T-helper 2 cell (primary cell): Measurements from ENCODE around the gene AEBP1.

ENCODE experiments used
- DNase-seq, 5 experiments: peaks; one replicate each; pipeline versions ENCODE4 v3.0.0 to v3.0.0-alpha.2; 2012 to 2022

The AEBP1 gene

GRCh38 chr7:44086627-44087026, 17.5 kb upstream of the AEBP1 start:
- no peak for DNase-seq

GRCh38 chr7:44087911-44088838, 16.0 kb upstream of the AEBP1 start:
- no peak for DNase-seq

GRCh38 chr7:44093102-44093641, 11.0 kb upstream of the AEBP1 start:
- DNase-seq: no peak

GRCh38 chr7:44094365-44094764, 9.8 kb upstream of the AEBP1 start:
- no peak for DNase-seq

DNA sequence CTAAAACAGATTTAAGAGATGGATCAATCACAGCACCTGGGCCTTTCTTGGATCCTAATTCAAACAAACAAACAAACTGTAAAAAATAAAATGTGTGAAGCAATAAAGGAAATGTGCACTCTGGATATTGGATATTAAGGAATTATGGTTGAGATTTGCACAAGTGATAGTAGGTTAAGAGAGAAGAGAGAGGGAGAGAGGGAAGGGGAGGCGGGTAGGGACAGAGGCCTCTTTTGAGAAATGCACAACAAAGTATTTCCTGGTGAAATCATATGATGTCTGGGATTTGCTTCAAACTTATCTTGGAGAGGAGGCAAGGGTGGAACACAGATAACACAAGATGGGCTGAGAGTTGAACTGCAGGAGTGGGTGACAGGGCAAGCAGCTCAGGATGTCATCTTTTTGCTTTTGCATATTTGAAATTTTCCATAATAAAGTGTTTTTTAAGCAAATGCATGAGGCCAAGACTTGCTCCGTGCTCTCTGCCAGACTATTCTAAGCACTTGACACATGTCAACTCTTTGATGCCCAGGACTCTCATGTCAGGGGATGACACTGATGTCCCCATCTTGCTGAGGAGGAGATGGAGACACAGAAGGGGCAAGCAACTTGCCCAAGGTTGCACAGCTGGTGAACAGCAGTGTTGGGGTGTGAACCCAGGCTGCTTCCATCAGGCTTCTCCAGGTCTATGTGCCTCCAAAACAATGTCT, 9.1 kb upstream of the AEBP1 start:
- no peak for DNase-seq

DNA sequence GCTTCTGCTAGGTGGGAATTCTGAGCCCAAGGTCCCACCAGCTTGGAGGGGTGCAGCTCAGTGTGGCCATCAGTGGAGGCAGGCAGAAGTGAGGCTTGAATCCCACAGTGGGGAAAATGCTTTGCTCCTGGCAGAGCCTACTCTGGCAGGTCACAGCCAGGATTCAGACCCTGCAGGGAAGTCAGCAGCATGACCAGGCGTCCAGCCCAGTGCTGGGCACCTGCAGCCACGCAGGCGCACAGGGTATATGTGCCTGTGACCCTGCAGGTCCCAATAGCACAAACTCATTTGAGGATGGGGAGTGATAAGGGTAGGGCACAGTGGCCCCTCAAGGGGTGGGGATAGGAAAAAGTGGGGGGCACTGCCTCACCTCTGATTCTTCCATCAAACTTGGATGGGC, 8.4 kb upstream of the AEBP1 start:
- DNase-seq: no peak

GRCh38 chr7:44096326-44096881, 7.7 kb upstream of the AEBP1 start:
- DNase-seq: no peak

- DNase-seq: peak in 1 of 5 experiments; percentile 84
Observed at GRCh38 chr7:44097064-44097932, 6.8 kb upstream of the AEBP1 start.

DNA sequence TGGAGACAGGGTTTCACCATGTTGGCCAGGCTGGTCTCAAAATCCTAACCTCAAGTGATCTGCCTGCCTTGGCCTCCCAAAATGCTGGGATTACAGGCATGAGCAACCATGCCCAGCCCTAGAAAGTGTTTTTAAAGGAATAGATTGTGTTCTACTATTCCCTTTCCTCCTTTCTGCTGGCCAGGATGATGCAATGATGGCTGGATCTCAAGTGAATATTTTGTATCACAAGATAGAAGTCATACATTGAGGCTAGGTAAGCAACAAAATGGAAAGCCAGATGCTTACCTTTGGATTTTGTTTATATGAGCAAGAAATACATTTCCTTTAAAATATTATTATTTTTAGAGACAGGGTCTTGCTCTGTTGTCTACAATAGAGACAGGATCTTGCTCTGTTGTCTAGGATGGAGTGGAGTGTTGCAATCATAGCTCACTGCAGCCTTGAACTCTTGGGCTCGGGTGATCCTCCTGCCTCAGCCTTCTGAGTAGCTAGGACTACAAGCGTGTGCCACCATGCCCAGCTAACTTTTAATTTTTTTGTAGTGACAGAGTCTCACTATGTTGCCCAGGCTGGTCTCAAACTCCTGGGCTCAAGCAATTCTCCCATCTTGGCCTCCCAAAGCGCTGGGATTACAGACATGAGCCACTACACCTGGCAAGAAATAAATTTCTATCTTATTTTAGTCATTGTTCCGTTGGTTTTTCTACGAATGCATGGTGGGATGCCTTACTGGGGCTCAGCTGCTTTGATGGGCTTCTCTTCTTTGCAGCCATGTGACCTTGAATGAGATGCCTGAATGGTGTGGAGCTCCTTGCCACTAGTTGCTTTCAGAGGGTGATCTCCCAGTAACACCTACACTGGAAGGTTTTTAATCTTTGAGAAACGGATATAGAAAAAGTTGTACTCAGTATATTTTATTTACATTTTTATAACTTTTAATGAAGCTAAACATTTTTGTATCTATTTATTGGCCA, 5.8 kb upstream of the AEBP1 start:
- DNase-seq: no peak

DNA sequence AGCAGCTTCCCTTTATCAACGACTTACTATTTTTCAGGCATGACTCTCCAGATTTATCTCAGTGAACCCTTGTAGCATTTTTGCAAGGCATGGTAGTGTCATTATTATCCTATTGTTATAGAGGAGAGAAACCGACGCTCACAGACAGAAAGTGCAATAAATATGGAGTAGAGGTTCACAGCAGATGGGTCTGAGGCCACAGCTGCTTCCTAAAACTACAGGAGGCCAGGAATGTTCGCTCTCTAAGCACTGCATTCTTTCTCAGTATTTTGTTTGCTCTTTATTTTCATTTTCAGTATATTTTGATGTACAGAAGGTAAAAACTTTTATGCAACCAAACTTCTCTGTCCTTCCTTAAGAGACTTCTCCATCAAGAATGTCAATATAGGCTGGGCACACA, 4.5 kb upstream of the AEBP1 start:
- no peak for DNase-seq

GRCh38 chr7:44100458-44101302, 3.5 kb upstream of the AEBP1 start:
- no peak for DNase-seq

GRCh38 chr7:44101303-44101965, 2.7 kb upstream of the AEBP1 start:
- DNase-seq: no peak

GRCh38 chr7:44101966-44102845, 1.9 kb upstream of the AEBP1 start:
- no peak for DNase-seq

GRCh38 chr7:44102846-44103565, 1.1 kb upstream of the AEBP1 start:
- no peak for DNase-seq

DNA sequence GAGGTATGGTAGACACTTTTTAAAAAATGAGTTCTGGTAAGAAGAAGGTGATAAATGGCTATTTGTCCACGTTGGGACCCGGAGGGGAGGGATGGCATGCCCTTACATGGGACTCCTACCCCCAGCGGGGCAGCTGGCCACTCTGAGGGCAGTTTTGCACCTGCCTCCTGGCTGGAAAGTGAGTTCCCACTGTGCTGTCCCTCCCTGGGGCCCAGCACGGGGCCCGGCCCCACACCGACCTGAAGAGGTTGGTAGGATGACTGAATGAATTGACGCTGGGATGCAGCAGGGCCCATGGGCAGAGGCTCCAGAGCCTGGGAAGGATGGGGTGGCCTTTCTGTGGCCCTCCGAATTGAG, 601 bp upstream of the AEBP1 start:
- DNase-seq: no peak

DNA sequence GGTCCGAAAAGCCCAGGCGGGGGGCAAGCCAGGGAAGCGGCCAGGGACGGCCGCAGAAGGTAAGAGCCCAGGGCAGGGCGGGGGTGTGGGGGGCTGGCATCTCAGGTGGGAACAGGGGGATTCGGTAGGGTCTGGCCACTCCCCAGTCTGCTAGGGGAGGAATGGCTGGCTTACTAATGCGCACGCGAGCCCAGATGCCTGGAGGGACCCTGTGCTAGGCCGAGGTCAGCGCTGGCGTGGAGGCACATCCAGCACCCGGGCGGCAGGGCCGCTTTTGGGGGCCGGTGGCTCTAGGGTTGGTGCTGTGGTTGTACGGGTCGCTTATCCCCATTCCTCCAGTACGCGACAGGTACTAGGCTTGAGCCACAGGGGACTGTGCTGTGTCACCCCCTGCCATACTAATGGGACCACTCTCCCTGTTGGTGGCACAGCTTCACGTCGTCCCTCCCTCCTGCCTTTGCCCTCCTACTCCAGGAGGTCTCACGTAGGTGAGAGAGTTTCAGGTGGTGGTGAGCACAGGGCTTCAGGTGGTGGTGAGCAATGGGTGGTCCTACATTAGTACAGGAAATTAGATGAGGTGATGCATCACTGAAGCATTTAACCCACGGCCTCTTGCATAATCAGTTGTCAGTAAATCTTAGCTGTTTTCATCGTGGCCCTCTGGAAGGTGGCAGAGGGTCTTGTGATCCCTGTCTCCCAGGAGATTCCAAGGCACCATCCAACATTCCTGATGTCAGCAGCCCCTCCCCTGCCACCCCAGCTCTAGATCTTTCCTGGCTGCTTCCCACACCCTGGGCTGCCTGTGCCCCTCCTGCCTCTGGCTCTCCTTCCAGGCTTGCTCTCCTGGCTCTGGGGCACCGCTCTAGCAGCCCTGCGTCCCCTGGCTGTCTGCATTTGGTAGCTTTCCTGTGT, 971 bp downstream of the AEBP1 start:
- DNase-seq: no peak

DNA sequence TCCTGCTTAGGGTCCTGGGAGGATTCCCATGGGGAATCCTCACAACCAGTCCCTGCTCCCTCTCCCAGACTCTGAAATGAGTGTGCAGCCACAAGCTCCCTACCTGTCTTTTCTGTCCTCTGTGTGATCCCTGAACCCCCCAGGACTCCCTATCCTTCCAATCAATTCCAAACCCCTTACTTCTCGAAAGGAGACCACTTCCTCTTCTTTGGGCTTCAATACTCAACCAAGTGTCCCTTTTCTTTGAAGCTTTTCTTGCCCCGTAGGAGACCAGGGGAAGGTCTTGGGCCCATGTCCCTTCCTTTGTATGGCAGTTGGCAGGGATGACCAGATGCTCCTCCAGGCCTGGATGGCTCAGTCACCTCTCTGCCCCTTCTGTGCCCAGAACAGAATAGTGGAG, 1.7 kb downstream of the AEBP1 start:
- DNase-seq: no peak
